Activated T-helper 1 cell treated with anti-CD3 and anti-CD28 coated beads, Interleukin-12 subunit alpha, Interleukin-12 subunit beta, Interleukin-2, Interleukin-4 antibody, amounts not matched to agents 30 ng/mL and 10 ng/mL and 1 ng/mL, durations not matched to agents 14 hours and 24 hours and 36 hours (primary cell): ENCODE data around the gene GALNTL6. TPM values are rescaled to one million over a fixed set of nuclear protein-coding genes. Genes with fewer than 3 reads are reported as not detected.

Experiments
- DNase-seq: peaks from one replicate; pipeline ENCODE4 v3.0.0; 2021; ENCODE audit warnings: low spot score
- H3K27ac Mint-ChIP-seq: one replicate; pipeline ENCODE4 v1.8.0; 2021; ENCODE audit warnings: mild to moderate bottlenecking, mixed read lengths
- H3K27me3 Mint-ChIP-seq: one replicate; pipeline ENCODE4 v1.8.0; 2022; ENCODE audit warnings: mild to moderate bottlenecking, moderate library complexity, mixed read lengths; ENCODE audit not compliant: insufficient read depth
- H3K36me3 Mint-ChIP-seq: one replicate; pipeline ENCODE4 v1.8.0; 2021; ENCODE audit warnings: low read depth, mixed read lengths
- H3K4me1 Mint-ChIP-seq: one replicate; pipeline ENCODE4 v1.8.0; 2021; ENCODE audit warnings: low read depth, mixed read lengths
- H3K4me3 Mint-ChIP-seq: one replicate; pipeline ENCODE4 v1.8.0; 2021; ENCODE audit warnings: mild to moderate bottlenecking, moderate library complexity, mixed read lengths
- H3K9me3 Mint-ChIP-seq: one replicate; pipeline ENCODE4 v1.8.0; 2021; ENCODE audit warnings: mixed read lengths
- intact Hi-C: fragments of 100-400 bp; cut with micrococcal nuclease; formaldehyde crosslinking; loops from one replicate; pipeline ENCODE4 v1.15.1; 2024
- total RNA-seq: library from RNA; stranded (reverse); gene quantifications from 2 replicates; pipeline ENCODE4 v1.2.3, GENCODE V29; 2022

GALNTL6 gene
- total RNA-seq, 1 donor from 2014 or later = not detected

DNA sequence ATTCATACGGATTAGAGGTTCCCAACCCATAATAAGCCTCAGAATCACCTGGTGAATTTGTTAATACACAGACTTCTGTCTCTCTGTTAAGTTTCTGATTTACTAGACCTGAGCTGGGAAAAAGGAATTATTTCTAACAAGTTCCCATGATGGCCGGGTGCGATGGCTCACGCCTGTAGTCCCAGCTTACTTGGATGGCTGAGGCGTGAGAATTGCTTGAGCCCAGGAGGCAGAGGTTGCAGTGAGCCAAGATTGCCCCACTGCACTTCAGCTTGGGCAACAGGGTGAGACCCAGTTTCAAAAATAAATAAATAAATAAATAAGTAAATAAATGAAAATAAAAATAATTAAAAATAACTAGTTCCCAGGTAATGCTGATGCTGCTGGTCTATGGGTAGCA, 412.3 kb downstream of the GALNTL6 start:
- Mint-ChIP-seq H3K27ac (no peak overlapping the region), H3K27me3 (no peaks in the 10 kb centered on the region), H3K36me3 (no peaks in the 10 kb centered on the region), H3K4me3 (no peak overlapping the region), H3K9me3 (no peaks in the 10 kb centered on the region), H3K4me1 (no peaks in the 10 kb centered on the region)
- intact Hi-C loops = no loop called here
- DNase-seq = no peak

DNA sequence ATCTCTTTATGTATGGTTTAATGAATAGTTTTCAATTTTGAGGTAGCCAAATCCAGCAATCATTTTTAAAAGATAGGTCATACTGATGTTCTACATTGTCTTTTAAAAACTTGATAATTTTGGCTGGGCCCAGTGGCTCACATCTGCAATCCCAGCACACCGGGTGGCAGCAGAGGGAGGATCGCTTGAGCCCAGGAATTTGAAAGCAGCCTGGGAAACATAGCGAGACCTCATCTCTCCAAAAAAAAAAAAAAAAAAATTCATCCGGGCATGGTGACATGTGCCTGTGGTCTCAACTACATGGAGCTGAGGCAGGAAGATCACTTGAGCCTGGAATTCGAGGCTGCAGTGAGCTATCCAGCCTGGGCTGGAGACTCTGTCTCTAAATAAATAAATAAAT, 419.8 kb downstream of the GALNTL6 start:
- no peak overlapping the region for H3K27ac Mint-ChIP-seq
- no peaks in the 10 kb centered on the region for H3K9me3 Mint-ChIP-seq
- H3K27me3 Mint-ChIP-seq = no peaks in the 10 kb centered on the region
- no peaks in the 10 kb centered on the region for H3K36me3 Mint-ChIP-seq
- no peak overlapping the region for H3K4me3 Mint-ChIP-seq
- no peaks in the 10 kb centered on the region for H3K4me1 Mint-ChIP-seq
- no peak for DNase-seq
- intact Hi-C loops = no loop called here

DNA sequence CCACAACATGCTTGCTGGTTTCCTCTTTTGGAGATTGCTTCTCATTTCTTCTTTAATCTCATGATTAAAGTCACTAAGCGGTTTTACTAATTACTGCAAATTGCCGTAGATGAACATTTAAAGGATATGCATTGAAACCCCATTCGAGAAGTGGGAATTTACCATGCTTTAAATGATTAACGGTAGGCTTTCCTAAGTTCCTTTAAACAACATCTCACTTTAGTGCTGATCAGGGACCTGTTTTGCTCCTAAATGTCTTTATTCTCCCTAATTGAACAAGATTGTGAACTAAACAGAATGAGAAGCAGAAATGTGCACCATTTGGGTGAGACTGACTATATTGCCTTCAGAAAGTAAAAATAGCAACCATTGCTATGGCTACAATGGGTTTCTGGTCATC, 430.3 kb downstream of the GALNTL6 start:
- Mint-ChIP-seq H3K4me3 (no peak overlapping the region), H3K27ac (no peak overlapping the region), H3K36me3 (no peaks in the 10 kb centered on the region), H3K9me3 (no peaks in the 10 kb centered on the region), H3K4me1 (no peaks in the 10 kb centered on the region), H3K27me3 (no peaks in the 10 kb centered on the region)
- intact Hi-C loops = no loop called here
- no peak for DNase-seq

DNA sequence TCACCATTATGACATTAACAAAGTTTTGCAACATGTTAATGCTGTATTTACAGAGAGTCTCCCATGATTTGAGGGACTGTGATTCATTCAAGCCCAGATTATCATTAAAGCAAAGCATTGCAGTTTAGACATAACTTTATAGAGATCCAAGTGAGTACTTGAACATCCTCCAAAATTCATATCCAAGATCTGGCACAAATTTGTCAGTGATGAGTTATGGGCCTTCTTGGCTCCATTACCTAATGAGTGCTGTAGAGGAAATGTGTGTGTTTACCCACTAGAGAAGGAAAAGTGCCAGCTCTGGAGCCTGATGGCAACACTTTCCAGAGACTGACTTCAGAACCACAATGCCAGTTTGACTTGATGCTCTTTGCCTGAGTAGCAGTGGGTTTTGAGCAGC, 432.3 kb downstream of the GALNTL6 start:
- Mint-ChIP-seq H3K27ac (no peak overlapping the region), H3K27me3 (no peaks in the 10 kb centered on the region), H3K9me3 (no peaks in the 10 kb centered on the region), H3K36me3 (no peaks in the 10 kb centered on the region), H3K4me3 (no peak overlapping the region), H3K4me1 (no peaks in the 10 kb centered on the region)
- DNase-seq = no peak
- intact Hi-C loops = no loop called here

DNA sequence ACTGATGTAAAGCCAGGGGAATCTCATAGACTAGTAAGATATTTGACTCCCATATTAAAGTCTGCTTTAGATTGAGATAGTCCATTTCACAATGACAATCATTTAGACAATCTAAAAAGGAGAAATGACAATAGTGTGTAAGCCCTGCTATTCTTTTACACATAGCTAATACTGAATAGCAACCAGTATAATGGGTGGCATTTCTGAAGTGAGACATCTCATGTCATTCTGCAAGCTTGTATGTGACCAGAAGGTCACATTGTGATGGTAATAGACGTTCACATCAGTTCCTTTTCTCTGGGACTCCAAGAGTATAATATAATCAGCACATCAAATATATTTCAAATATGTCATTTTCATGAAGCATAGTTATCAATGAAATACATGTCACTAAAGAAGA, 440.2 kb downstream of the GALNTL6 start:
- Mint-ChIP-seq H3K4me3 (no peak overlapping the region), H3K27ac (no peak overlapping the region), H3K36me3 (no peaks in the 10 kb centered on the region), H3K9me3 (no peaks in the 10 kb centered on the region), H3K27me3 (no peaks in the 10 kb centered on the region), H3K4me1 (no peaks in the 10 kb centered on the region)
- intact Hi-C loops = no loop called here
- DNase-seq = no peak

DNA sequence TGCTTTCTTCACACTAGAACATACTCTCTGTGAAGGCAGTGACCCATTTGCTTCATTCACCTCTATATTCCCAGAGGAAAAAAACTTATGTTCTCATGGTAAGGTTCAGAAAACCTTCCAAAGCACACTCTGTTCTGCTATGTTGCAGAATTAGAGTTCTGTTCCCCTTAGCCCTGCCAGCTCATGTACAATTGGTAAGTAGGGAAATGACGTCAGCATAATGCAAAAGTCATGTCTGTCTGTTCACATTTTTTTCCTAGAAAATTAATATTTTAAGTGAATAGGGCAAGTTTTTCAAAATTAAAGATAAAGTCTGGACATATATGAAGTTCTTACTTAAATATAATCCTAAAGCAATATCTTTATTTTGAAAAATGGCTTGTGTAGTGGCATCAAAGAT, 443.6 kb downstream of the GALNTL6 start:
- Mint-ChIP-seq H3K27ac (no peak overlapping the region), H3K4me1 (no peaks in the 10 kb centered on the region), H3K4me3 (no peak overlapping the region), H3K27me3 (no peaks in the 10 kb centered on the region), H3K36me3 (no peaks in the 10 kb centered on the region), H3K9me3 (no peaks in the 10 kb centered on the region)
- no peak for DNase-seq
- intact Hi-C loops = no loop called here

DNA sequence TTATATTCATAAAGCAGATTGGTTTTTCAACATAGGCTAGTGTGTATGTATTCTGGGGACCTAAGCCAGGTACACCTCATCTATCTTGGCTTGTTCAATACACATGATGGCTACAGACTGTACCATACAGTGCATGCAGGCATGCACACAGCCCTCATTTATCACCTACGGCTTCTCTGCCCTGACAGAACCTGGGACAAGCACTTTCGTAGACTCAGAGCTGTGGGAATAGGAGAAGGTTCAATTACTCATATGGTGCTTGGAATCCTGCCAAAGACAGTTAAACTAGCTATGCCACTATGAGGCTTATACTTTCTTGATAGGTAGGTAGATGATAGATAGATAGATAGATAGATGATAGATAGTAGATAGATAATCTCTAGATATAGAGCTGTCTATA, 457.2 kb downstream of the GALNTL6 start:
- no peaks in the 10 kb centered on the region for H3K9me3 Mint-ChIP-seq
- H3K27ac Mint-ChIP-seq = no peak overlapping the region
- no peaks in the 10 kb centered on the region for H3K36me3 Mint-ChIP-seq
- intact Hi-C loops = no loop called here
- no peak overlapping the region for H3K4me3 Mint-ChIP-seq
- DNase-seq = no peak
- no peaks in the 10 kb centered on the region for H3K4me1 Mint-ChIP-seq
- H3K27me3 Mint-ChIP-seq = no peaks in the 10 kb centered on the region

DNA sequence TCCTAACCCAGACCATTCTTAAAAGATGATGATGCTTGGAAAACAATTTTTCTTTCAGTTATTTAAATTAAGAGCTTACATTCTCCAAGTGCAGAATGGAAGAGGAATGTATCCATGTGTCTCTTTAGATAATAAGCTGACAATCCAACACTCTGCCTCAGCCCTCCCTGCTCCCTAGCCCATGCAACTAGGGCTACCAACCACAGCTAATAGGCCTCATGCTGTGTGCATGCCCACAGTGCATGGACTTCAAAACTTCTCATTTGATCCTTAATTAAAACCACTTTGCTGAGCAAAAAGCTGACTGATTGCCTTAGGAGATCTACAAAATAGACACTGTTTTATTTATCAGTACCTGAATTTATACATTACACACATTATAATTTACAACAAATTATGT, 473.9 kb downstream of the GALNTL6 start:
- Mint-ChIP-seq H3K27me3 (no peaks in the 10 kb centered on the region), H3K36me3 (no peaks in the 10 kb centered on the region), H3K4me3 (no peak overlapping the region), H3K4me1 (no peaks in the 10 kb centered on the region), H3K9me3 (no peaks in the 10 kb centered on the region), H3K27ac (no peak overlapping the region)
- intact Hi-C loops = no loop called here
- no peak for DNase-seq

DNA sequence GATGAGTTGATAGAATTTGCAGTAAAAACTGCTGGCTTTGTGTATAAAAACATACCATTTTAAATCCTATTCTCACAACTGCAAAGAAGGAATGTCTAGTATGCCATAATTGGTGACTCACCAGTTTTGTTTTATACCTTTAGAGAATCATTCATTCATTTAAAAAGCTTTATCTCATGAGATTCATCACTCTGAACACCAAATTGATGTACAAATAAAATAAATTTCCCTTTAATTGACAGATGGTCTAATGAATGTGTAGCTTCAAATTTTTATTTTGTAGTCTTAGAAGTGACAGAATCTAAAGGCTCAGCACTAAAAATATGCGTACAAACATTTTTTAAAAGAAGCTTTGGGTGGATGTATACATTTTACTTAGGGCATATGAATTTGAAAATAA, 492.5 kb downstream of the GALNTL6 start:
- H3K27me3 Mint-ChIP-seq = no peaks in the 10 kb centered on the region
- no peak for DNase-seq
- H3K9me3 Mint-ChIP-seq = no peaks in the 10 kb centered on the region
- H3K4me1 Mint-ChIP-seq = no peaks in the 10 kb centered on the region
- intact Hi-C loops = no loop called here
- no peaks in the 10 kb centered on the region for H3K36me3 Mint-ChIP-seq
- no peak overlapping the region for H3K27ac Mint-ChIP-seq
- no peak overlapping the region for H3K4me3 Mint-ChIP-seq

DNA sequence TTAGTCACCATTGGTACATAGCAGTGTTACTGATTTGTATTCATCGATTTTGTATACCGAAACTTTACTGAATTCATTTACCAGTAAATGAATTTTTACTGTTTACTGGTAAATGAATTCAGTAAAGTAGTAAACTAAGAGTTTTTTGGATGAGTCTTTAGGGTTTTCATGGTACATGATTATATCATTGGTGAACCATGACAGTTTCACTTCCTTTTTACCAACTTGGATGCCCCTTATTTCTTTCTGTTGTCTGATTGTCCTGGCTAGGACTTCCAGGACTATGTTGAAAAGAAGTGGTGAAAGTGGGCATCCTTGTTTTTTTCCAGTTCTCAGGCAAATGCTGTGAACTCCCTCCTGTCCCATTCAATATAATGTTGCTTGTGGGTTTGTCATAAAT, 494.9 kb downstream of the GALNTL6 start:
- Mint-ChIP-seq H3K27ac (no peak overlapping the region), H3K4me3 (no peak overlapping the region)
- intact Hi-C loops = no loop called here

DNA sequence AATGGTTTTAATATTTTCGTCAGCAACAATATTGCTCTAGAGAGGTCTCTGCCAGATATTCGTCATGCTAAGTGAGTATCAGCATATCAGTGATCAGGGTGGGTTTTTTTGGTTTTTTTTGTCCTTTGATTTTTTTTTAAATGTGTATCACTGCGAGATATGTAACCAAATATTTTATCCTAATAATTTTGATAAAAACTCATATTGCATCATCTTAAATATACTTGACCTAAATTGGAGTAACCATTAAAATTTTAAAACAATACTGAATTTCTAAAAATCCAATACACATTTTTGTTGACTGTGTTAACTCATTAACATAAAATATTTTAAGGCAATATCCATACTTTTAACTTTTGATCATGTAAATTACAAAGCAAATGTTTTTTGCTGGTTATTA, 498.5 kb downstream of the GALNTL6 start:
- no peaks in the 10 kb centered on the region for H3K36me3 Mint-ChIP-seq
- H3K27me3 Mint-ChIP-seq = no peaks in the 10 kb centered on the region
- no peak overlapping the region for H3K4me3 Mint-ChIP-seq
- intact Hi-C loops = no loop called here
- no peak for DNase-seq
- no peaks in the 10 kb centered on the region for H3K4me1 Mint-ChIP-seq
- peaks cover 3% of the 10 kb centered on the region for H3K9me3 Mint-ChIP-seq
- H3K27ac Mint-ChIP-seq = no peak overlapping the region

More for the DNA sequence above, 494.9 kb downstream of the GALNTL6 start:
- Mint-ChIP-seq H3K36me3 (no peaks in the 10 kb centered on the region), H3K27me3 (no peaks in the 10 kb centered on the region), H3K4me1 (no peaks in the 10 kb centered on the region), H3K9me3 (peaks cover 3% of the 10 kb centered on the region)
- DNase-seq = no peak

DNA sequence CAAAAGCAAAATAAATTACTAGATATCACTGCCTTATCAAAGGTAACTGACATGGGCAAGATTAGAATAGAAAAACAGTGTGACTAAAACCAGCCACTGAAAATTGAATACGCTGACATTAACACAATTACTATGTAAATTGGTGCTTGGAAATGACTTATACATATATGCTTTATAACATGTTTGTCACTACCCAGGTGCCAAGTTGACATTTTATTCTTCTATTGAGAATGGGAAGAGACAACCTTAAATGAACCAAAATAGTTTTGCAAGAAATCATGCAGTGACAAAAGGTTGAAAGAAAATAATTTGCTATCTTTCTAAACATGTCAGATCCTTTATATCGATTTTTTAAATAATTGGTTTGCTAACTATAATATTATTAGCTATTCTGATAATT, 510.1 kb downstream of the GALNTL6 start:
- Mint-ChIP-seq H3K9me3 (no peaks in the 10 kb centered on the region), H3K27me3 (no peaks in the 10 kb centered on the region), H3K4me1 (no peaks in the 10 kb centered on the region), H3K36me3 (no peaks in the 10 kb centered on the region), H3K27ac (no peak overlapping the region), H3K4me3 (no peak overlapping the region)
- DNase-seq = no peak
- intact Hi-C loops = no loop called here

DNA sequence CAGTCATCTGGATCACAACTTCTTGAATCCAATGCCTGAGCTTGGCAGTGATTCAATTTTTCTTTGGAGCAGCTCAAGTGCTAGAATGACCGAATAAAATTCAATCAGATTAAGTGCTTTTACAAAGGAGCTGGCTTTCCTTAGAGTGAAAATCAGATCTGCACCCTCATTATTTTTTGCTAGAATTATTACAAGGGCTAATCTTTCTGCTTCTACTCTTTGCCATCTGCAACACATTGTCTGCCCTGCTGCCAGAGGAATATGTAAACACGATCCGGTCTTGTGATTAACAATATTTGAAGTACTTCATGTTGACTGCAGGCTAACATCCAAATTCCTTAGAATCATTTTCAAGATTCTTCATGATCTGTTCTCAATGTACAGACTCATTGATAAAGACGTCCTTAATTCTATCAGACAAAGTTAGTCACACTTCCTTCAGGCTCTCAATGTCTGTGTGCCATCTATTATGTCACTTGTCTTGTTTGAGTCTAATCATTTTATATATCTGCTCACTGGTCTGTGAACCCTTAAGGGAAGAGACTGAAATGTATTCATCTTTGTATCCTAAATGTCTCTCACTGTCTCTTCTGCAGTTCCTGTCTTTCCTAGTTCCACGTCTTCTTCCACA, 531.2 kb downstream of the GALNTL6 start:
- Mint-ChIP-seq H3K4me1 (no peaks in the 10 kb centered on the region), H3K27ac (no peak overlapping the region), H3K36me3 (no peaks in the 10 kb centered on the region), H3K9me3 (peaks cover 3% of the 10 kb centered on the region), H3K4me3 (no peak overlapping the region), H3K27me3 (no peaks in the 10 kb centered on the region)
- no peak for DNase-seq
- intact Hi-C loops = no loop called here

DNA sequence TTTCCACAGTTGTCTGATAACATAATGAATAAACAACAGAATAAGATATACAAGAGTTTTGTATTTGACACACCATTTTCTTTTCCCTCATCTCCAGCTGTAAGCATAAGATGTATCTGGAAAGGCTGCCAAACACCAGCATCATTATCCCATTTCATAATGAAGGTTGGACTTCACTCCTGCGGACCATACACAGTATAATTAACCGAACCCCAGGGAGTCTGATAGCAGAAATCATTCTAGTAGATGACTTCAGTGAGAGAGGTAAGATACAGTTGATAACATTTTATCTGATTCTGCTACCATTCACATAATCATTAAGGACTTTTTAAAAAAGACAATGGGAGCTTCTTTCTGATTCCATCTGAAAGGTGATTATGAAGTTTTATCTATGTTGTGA, 535.2 kb downstream of the GALNTL6 start:
- intact Hi-C loops = no loop called here
- Mint-ChIP-seq H3K36me3 (no peaks in the 10 kb centered on the region), H3K27ac (no peak overlapping the region), H3K4me1 (no peaks in the 10 kb centered on the region), H3K9me3 (no peaks in the 10 kb centered on the region), H3K27me3 (no peaks in the 10 kb centered on the region), H3K4me3 (no peak overlapping the region)
- DNase-seq = no peak
